Small intestine (tissue), 7 donors: Measurements from ENCODE around the gene TMEM163. TPM values are rescaled to one million over a fixed set of nuclear protein-coding genes. Genes with fewer than 3 reads are reported as not detected.
A peak's percentile ranks its signal among the peaks of the same experiment; 100 is the strongest.

Experiments
- DNase-seq, 2 donors: peaks; one replicate each; pipeline versions ENCODE4 v3.0.0 to v3.0.0-alpha.2; 2013
- FAIRE-seq: peaks from 2 replicates; lab custom pipeline; 2012; peaks lifted over from hg19 to GRCh38; lab: Jason Lieb, UNC
- H3K27ac ChIP-seq, 3 donors: one replicate each; pipeline ENCODE4 v1.5.1; 2013; ENCODE audit warnings: low read length in 2 of 3, mild to moderate bottlenecking in 2 of 3, control low read depth in 1 of 3, inconsistent platforms in 1 of 3, low read depth in 1 of 3, moderate library complexity in 1 of 3
- H3K27me3 ChIP-seq, 3 donors: one replicate each; pipeline ENCODE4 v1.6.1; 2013; ENCODE audit warnings: low read length in 3 of 3, inconsistent platforms in 1 of 3; ENCODE audit not compliant: control insufficient read depth in 3 of 3, insufficient read depth in 3 of 3
- H3K36me3 ChIP-seq, 3 donors: one replicate each; pipeline ENCODE4 v1.6.1; 2013; ENCODE audit warnings: low read length in 3 of 3, inconsistent platforms in 1 of 3, low read depth in 1 of 3, mild to moderate bottlenecking in 1 of 3, moderate library complexity in 1 of 3; ENCODE audit not compliant: control insufficient read depth in 3 of 3, insufficient read depth in 2 of 3
- H3K4me1 ChIP-seq, 3 donors: one replicate each; pipeline ENCODE4 v1.6.1; 2013; ENCODE audit warnings: low read length in 2 of 3, inconsistent platforms in 1 of 3, low read depth in 1 of 3, mild to moderate bottlenecking in 1 of 3, moderate library complexity in 1 of 3; ENCODE audit not compliant: control insufficient read depth in 3 of 3, insufficient read depth in 2 of 3
- H3K4me3 ChIP-seq, 3 donors: one replicate each; pipeline ENCODE4 v1.5.1; 2013; ENCODE audit warnings: low read length in 3 of 3, control low read depth in 1 of 3, inconsistent platforms in 1 of 3, low read depth in 1 of 3, mild to moderate bottlenecking in 1 of 3, moderate library complexity in 1 of 3
- H3K9me3 ChIP-seq, 2 donors: one replicate each; pipeline ENCODE4 v1.6.1; 2013; ENCODE audit warnings: low read depth in 1 of 2, low read length in 1 of 2; ENCODE audit not compliant: control insufficient read depth in 2 of 2, insufficient read depth in 1 of 2
- WGBS, 3 donors: extraction: QIAGEN DNeasy Blood & Tissue Kit; methylation state at CpG; one replicate each; pipeline ENCODE4 v1.1.7; 2013; 5-methylcytosine and 5-hydroxymethylcytosine counted together
- polyA plus RNA-seq, 4 donors: library from polyadenylated mRNA; stranded (reverse) in 3 of 4; unstranded in 1 of 4; fragments of 200-250 nt in 3 of 4; fragments of 120-200 nt in 1 of 4; gene quantifications; one replicate each; pipeline versions ENCODE4 v1.2.1 to v1.2.3, GENCODE V29; 2013
- donor health status: healthy with polysubstance abuse.
- donor health status: control.
- donor health status: control.
- donor health status: Bipolar disorder and iron deficiency.
- donor health status: healthy.

Gene TMEM163
- polyA plus RNA-seq, 4 donors = 0.13 to 0.57 (median 0.38) TPM

GRCh38 chr2:134700730-134701129 lies 18.1 kb downstream of the TMEM163 start:
- H3K36me3 ChIP-seq = no peaks in the 10 kb centered on the region
- H3K4me1 ChIP-seq = no peaks in the 10 kb centered on the region
- H3K9me3 ChIP-seq = no peaks in the 10 kb centered on the region
- H3K4me3 ChIP-seq = no peak overlapping the region
- 82 to 91% (median 90%) methylated on average over 5 of the region's 5 CpGs for WGBS, 3 donors
- FAIRE-seq = no peak
- H3K27ac ChIP-seq = no peak overlapping the region
- peaks cover 0 to 3% (median 2%) of the 10 kb centered on the region in 3 donors for H3K27me3 ChIP-seq
- DNase-seq = no peak

GRCh38 chr2:134694411-134694810 lies 24.4 kb downstream of the TMEM163 start:
- FAIRE-seq = no peak
- no peak for DNase-seq
- no peaks in the 10 kb centered on the region for H3K27me3 ChIP-seq
- no peak overlapping the region for H3K27ac ChIP-seq
- no peak overlapping the region for H3K4me3 ChIP-seq
- no peaks in the 10 kb centered on the region for H3K9me3 ChIP-seq
- no peaks in the 10 kb centered on the region for H3K4me1 ChIP-seq
- H3K36me3 ChIP-seq = no peaks in the 10 kb centered on the region

- Histone ChIP-seq H3K27me3 (no peaks in the 10 kb centered on the region), H3K4me3 (no peak overlapping the region), H3K36me3 (no peaks in the 10 kb centered on the region), H3K9me3 (no peaks in the 10 kb centered on the region), H3K27ac (no peak overlapping the region), H3K4me1 (no peaks in the 10 kb centered on the region)
- DNase-seq = no peak
- WGBS, 3 donors = 93 to 94% (median 93%) methylated on average over 6 of the region's 6 CpGs
- no peak for FAIRE-seq
Measured at GRCh38 chr2:134693359-134694330, 25.2 kb downstream of the TMEM163 start.

- WGBS, 3 donors = 54 to 61% (median 60%) methylated on average over 5 of the region's 5 CpGs
- Histone ChIP-seq H3K36me3 (no peaks in the 10 kb centered on the region), H3K4me1 (no peaks in the 10 kb centered on the region), H3K9me3 (no peaks in the 10 kb centered on the region), H3K27me3 (no peaks in the 10 kb centered on the region), H3K27ac (no peak overlapping the region), H3K4me3 (no peak overlapping the region)
- DNase-seq (no peak), FAIRE-seq (no peak)
Measured at GRCh38 chr2:134692499-134692898, 26.3 kb downstream of the TMEM163 start.

GRCh38 chr2:134690629-134691215 lies 28.1 kb downstream of the TMEM163 start:
- Histone ChIP-seq H3K27me3 (no peaks in the 10 kb centered on the region), H3K4me3 (no peak overlapping the region), H3K9me3 (peaks cover 0 to 2% of the 10 kb centered on the region in 2 donors), H3K4me1 (no peaks in the 10 kb centered on the region), H3K36me3 (no peaks in the 10 kb centered on the region), H3K27ac (no peak overlapping the region)
- no peak for FAIRE-seq
- 72 to 79% (median 73%) methylated on average over 6 of the region's 6 CpGs for WGBS, 3 donors
- no peak for DNase-seq

GRCh38 chr2:134689315-134689714 lies 29.5 kb downstream of the TMEM163 start:
- Histone ChIP-seq H3K27me3 (no peaks in the 10 kb centered on the region), H3K27ac (no peak overlapping the region), H3K4me1 (peaks cover 0 to under 1% (median 0%) of the 10 kb centered on the region in 3 donors), H3K9me3 (peaks cover 0 to 2% of the 10 kb centered on the region in 2 donors), H3K4me3 (no peak overlapping the region), H3K36me3 (no peaks in the 10 kb centered on the region)
- no peak for DNase-seq
- WGBS, 3 donors = 86 to 88% (median 88%) methylated on average over 3 of the region's 3 CpGs
- FAIRE-seq = no peak

- FAIRE-seq = no peak
- H3K9me3 ChIP-seq = peaks cover 0 to 2% of the 10 kb centered on the region in 2 donors
- H3K27me3 ChIP-seq = no peaks in the 10 kb centered on the region
- DNase-seq = no peak
- no peak overlapping the region for H3K27ac ChIP-seq
- WGBS, 3 donors = 67 to 75% (median 70%) methylated on average over 3 of the region's 3 CpGs
- no peaks in the 10 kb centered on the region for H3K36me3 ChIP-seq
- no peak overlapping the region for H3K4me3 ChIP-seq
- peaks cover 0 to 3% (median 0%) of the 10 kb centered on the region in 3 donors for H3K4me1 ChIP-seq
Measured at GRCh38 chr2:134685967-134686366, 32.8 kb downstream of the TMEM163 start.

- Histone ChIP-seq H3K27me3 (no peaks in the 10 kb centered on the region), H3K36me3 (no peaks in the 10 kb centered on the region), H3K9me3 (peaks cover 0 to 2% of the 10 kb centered on the region in 2 donors), H3K27ac (no peak overlapping the region), H3K4me3 (no peak overlapping the region), H3K4me1 (peaks cover 0 to 3% (median 0%) of the 10 kb centered on the region in 3 donors)
- FAIRE-seq (no peak), DNase-seq (peak; percentile 45)
- WGBS, 3 donors = 3 to 47% (median 10%) methylated on average over 2 of the region's 2 CpGs
Measured at GRCh38 chr2:134683561-134684112, 35.2 kb downstream of the TMEM163 start.
